ENCODE results near the gene GRAMD1B. TPM values are rescaled to one million over a fixed set of nuclear protein-coding genes. Genes with fewer than 3 reads are reported as not detected.

GRAMD1B gene
- total and polyA plus RNA-seq, 2 donors (not counting 1 experiment from before 2014, with no cell fraction given): 0.58 to 11.6 TPM

GRCh38 chr11:123457187-123457770 is 27.2 kb downstream of the GRAMD1B start:
- POLR2A ChIA-PET: no interaction called here
- WGBS (ENCODE audit: insufficient coverage): 33% methylated on average over 6 of the region's 8 CpGs

GRCh38 chr11:123458501-123458900 is 28.4 kb downstream of the GRAMD1B start:
- peaks cover 0 to 5% of the 10 kb centered on the region in 2 donors for H3K4me1 ChIP-seq (ENCODE audit: control insufficient read depth in 2 of 2, insufficient read depth in 2 of 2, low read length in 2 of 2)
- no peak overlapping the region for H3K27ac Mint-ChIP-seq
- intact Hi-C loops (cut with micrococcal nuclease): no loop called here

More at GRCh38 chr11:123457187-123457770, 27.2 kb downstream of the GRAMD1B start:
- H3K79me2 ChIP-seq (ENCODE audit: control insufficient read depth, insufficient read depth, low read length): no peaks in the 10 kb centered on the region
- H3K9me3 ChIP-seq (ENCODE audit: control extremely low read depth in 1 of 3, control insufficient read depth in 2 of 3, insufficient read depth in 1 of 3, low read length in 2 of 3): no peaks in the 10 kb centered on the region
- peaks cover 9% of the 10 kb centered on the region for H3K4me1 Mint-ChIP-seq
- no peak overlapping the region for H3K27ac Mint-ChIP-seq
- no peak for ATAC-seq (ENCODE audit: low read depth)
- H3K9me3 Mint-ChIP-seq (ENCODE audit: insufficient read depth): no peaks in the 10 kb centered on the region
- H3K4me1 ChIP-seq (ENCODE audit: control insufficient read depth in 2 of 2, insufficient read depth in 2 of 2, low read length in 2 of 2): peaks cover 0 to 5% of the 10 kb centered on the region in 2 donors
- H2AFZ ChIP-seq (ENCODE audit: insufficient read depth, low read depth, low read length, poor library complexity, severe bottlenecking): peak overlapping the region; percentile 54
- intact Hi-C loops (cut with micrococcal nuclease): no loop called here
- TF ChIP-seq EZH2 (IDR thresholded peaks at IDR 0.05; ENCODE audit: borderline replicate concordance, insufficient read depth, low read depth, low read length, poor library complexity, severe bottlenecking) (no peak), CTCF (IDR thresholded peaks at IDR 0.05) (no peak)
- H3K4me3 ChIP-seq (ENCODE audit: control extremely low read depth in 1 of 5, extremely low read depth in 1 of 5, insufficient read depth in 1 of 5, low read depth in 2 of 5, low read length in 4 of 5): no peak overlapping the region
- no peaks in the 10 kb centered on the region for H4K20me1 ChIP-seq (ENCODE audit: control insufficient read depth, insufficient read depth, low read length, poor library complexity, severe bottlenecking)
- H3K9ac ChIP-seq (ENCODE audit: low read length): no peak overlapping the region
- no peak for DNase-seq
- no peaks in the 10 kb centered on the region for H3K27me3 ChIP-seq (replicated peaks in 1 of 4; ENCODE audit: control extremely low read depth in 1 of 4, control insufficient read depth in 3 of 4, insufficient read depth in 4 of 4, low read length in 3 of 4)
- CTCF ChIA-PET: no interaction called here
- H3K4me2 ChIP-seq (replicated peaks; ENCODE audit: low read depth, low read length, poor library complexity, severe bottlenecking): no peak overlapping the region
- H3K27ac ChIP-seq (ENCODE audit: low read length in 2 of 2): no peak overlapping the region
- H3K27me3 Mint-ChIP-seq: no peaks in the 10 kb centered on the region
- no peak overlapping the region for H3K4me3 Mint-ChIP-seq
- no peaks in the 10 kb centered on the region for H3K36me3 ChIP-seq (replicated peaks in 1 of 2; ENCODE audit: control extremely low read depth in 1 of 2, control insufficient read depth in 1 of 2, extremely low read depth in 1 of 2, insufficient read depth in 2 of 2, low read length in 1 of 2)

More at GRCh38 chr11:123458501-123458900, 28.4 kb downstream of the GRAMD1B start:
- Histone ChIP-seq H3K9me3 (ENCODE audit: control extremely low read depth in 1 of 3, control insufficient read depth in 2 of 3, insufficient read depth in 1 of 3, low read length in 2 of 3) (no peaks in the 10 kb centered on the region), H3K4me2 (replicated peaks; ENCODE audit: low read depth, low read length, poor library complexity, severe bottlenecking) (no peak overlapping the region), H3K79me2 (ENCODE audit: control insufficient read depth, insufficient read depth, low read length) (no peaks in the 10 kb centered on the region), H3K9ac (ENCODE audit: low read length) (no peak overlapping the region), H2AFZ (ENCODE audit: insufficient read depth, low read depth, low read length, poor library complexity, severe bottlenecking) (no peak overlapping the region), H3K36me3 (replicated peaks in 1 of 2; ENCODE audit: control extremely low read depth in 1 of 2, control insufficient read depth in 1 of 2, extremely low read depth in 1 of 2, insufficient read depth in 2 of 2, low read length in 1 of 2) (no peaks in the 10 kb centered on the region), H3K4me3 (ENCODE audit: control extremely low read depth in 1 of 5, extremely low read depth in 1 of 5, insufficient read depth in 1 of 5, low read depth in 2 of 5, low read length in 4 of 5) (no peak overlapping the region), H4K20me1 (ENCODE audit: control insufficient read depth, insufficient read depth, low read length, poor library complexity, severe bottlenecking) (no peaks in the 10 kb centered on the region), H3K27ac (ENCODE audit: low read length in 2 of 2) (no peak overlapping the region), H3K27me3 (replicated peaks in 1 of 4; ENCODE audit: control extremely low read depth in 1 of 4, control insufficient read depth in 3 of 4, insufficient read depth in 4 of 4, low read length in 3 of 4) (no peaks in the 10 kb centered on the region)
- TF ChIP-seq CTCF (IDR thresholded peaks at IDR 0.05) (no peak), EZH2 (IDR thresholded peaks at IDR 0.05; ENCODE audit: borderline replicate concordance, insufficient read depth, low read depth, low read length, poor library complexity, severe bottlenecking) (no peak)
- Mint-ChIP-seq H3K4me1 (peaks cover 3% of the 10 kb centered on the region), H3K4me3 (no peak overlapping the region), H3K9me3 (ENCODE audit: insufficient read depth) (no peaks in the 10 kb centered on the region), H3K27me3 (no peaks in the 10 kb centered on the region)
- no peak for ATAC-seq (ENCODE audit: low read depth)
- DNase-seq: no peak
- POLR2A ChIA-PET: no interaction called here
- WGBS (ENCODE audit: insufficient coverage): 83% methylated on average over 1 of the region's 2 CpGs
- CTCF ChIA-PET: no interaction called here
